Fibroblast of gingiva (primary cell): ENCODE data around the gene EGFR.

Experiments
- DNase-seq: peaks from one replicate; pipeline ENCODE4 v3.0.0-alpha.2; 2011; ENCODE audit warnings: low read depth

Gene EGFR

GRCh38 chr7:55249332-55249731 is 230.5 kb downstream of the EGFR start:
- DNase-seq, result no peak

- no peak for DNase-seq
These were observed 231.5 kb downstream of the EGFR start for GRCh38 chr7:55250313-55250712.

GRCh38 chr7:55251313-55251712 is 232.5 kb downstream of the EGFR start:
- DNase-seq, result no peak

- no peak for DNase-seq
These were observed 233.1 kb downstream of the EGFR start for GRCh38 chr7:55251911-55252310.

GRCh38 chr7:55252386-55252785 is 233.6 kb downstream of the EGFR start:
- no peak for DNase-seq

GRCh38 chr7:55253188-55253587 is 234.4 kb downstream of the EGFR start:
- no peak for DNase-seq

- DNase-seq, result no peak
These were observed 235.4 kb downstream of the EGFR start for GRCh38 chr7:55254242-55254595.

GRCh38 chr7:55254596-55255495 is 236.0 kb downstream of the EGFR start:
- peak; percentile 68 for DNase-seq

GRCh38 chr7:55255496-55256445 is 237.0 kb downstream of the EGFR start:
- peak; percentile 73 for DNase-seq

- no peak for DNase-seq
These were observed 239.8 kb downstream of the EGFR start for GRCh38 chr7:55258631-55259030.

GRCh38 chr7:55260171-55260570 is 241.4 kb downstream of the EGFR start:
- DNase-seq, result no peak

- DNase-seq, result no peak
These were observed 242.0 kb downstream of the EGFR start for GRCh38 chr7:55260676-55261385.
